ENCODE results near the gene RAET1E. TPM values are rescaled to one million over a fixed set of nuclear protein-coding genes. Genes with fewer than 3 reads are reported as not detected.

Gene RAET1E
- total RNA-seq, 120 experiments from 2014 or later = 0.21 to 1.4 (median 0.52) TPM; not detected in 97

Other genes with a start within 250 kb of the RAET1E start
- 10 to 100 TPM in 58 of 120 experiments, 1 to 10 TPM in 62; 4.9 to 16.3 (median 9.9) TPM for gene KATNA1, start 249.4 kb downstream of the RAET1E start, total RNA-seq
- gene LATS1, start 180.0 kb downstream of the RAET1E start, total RNA-seq = 10 to 100 TPM; 26.8 to 50.8 (median 36.9) TPM
- gene NUP43, start 151.6 kb downstream of the RAET1E start, total RNA-seq = 10 to 100 TPM; 12.9 to 41.8 (median 23.7) TPM
- 100 to 1,000 TPM in 116 of 120 experiments, 10 to 100 TPM in 4; 58.9 to 288 (median 217) TPM for gene PCMT1, start 148.4 kb downstream of the RAET1E start, total RNA-seq
- 10 to 100 TPM; 36.7 to 71.1 (median 58.3) TPM for gene LRP11, start 33.8 kb downstream of the RAET1E start, total RNA-seq
- 1 to 10 TPM in 2 of 120 experiments, under 1 TPM in 15, not detected in 103; 0.42 to 1.3 (median 0.59) TPM for gene RAET1G, start 25.0 kb upstream of the RAET1E start, total RNA-seq
- 1 to 10 TPM in 117 of 120 experiments, under 1 TPM in 3; 0.56 to 4.8 (median 2.4) TPM for gene ULBP2, start 43.9 kb upstream of the RAET1E start, total RNA-seq
- 1 to 10 TPM in 1 of 120 experiments, under 1 TPM in 57, not detected in 62; 0.12 to 1.1 (median 0.26) TPM for gene ULBP1, start 65.8 kb upstream of the RAET1E start, total RNA-seq
- gene RAET1L, start 127.4 kb upstream of the RAET1E start, total RNA-seq = not detected
- 1 to 10 TPM in 103 of 120 experiments, under 1 TPM in 12, not detected in 5; 0.53 to 5.3 (median 2.0) TPM for gene ULBP3, start 171.0 kb upstream of the RAET1E start, total RNA-seq
- gene PPP1R14C, start 244.9 kb upstream of the RAET1E start, total RNA-seq = 10 to 100 TPM in 88 of 120 experiments, 1 to 10 TPM in 32; 3.3 to 23.5 (median 13.4) TPM